HG02884 (cell line): ENCODE measurements around the gene ARPC2.
"Not testable (repeated sequence)": the region's sequence is repeated elsewhere in the genome, so short reads cannot be mapped to it uniquely, and the experiment has no call there.

Experiments used
- ATAC-seq: cut with Tn5 transposase; IDR thresholded peaks from one replicate; pipeline ENCODE4 v1.9.1; 2021; ENCODE audit warnings: mild to moderate bottlenecking, moderate library complexity; ENCODE audit not compliant: unreplicated experiment

The ARPC2 gene

DNA sequence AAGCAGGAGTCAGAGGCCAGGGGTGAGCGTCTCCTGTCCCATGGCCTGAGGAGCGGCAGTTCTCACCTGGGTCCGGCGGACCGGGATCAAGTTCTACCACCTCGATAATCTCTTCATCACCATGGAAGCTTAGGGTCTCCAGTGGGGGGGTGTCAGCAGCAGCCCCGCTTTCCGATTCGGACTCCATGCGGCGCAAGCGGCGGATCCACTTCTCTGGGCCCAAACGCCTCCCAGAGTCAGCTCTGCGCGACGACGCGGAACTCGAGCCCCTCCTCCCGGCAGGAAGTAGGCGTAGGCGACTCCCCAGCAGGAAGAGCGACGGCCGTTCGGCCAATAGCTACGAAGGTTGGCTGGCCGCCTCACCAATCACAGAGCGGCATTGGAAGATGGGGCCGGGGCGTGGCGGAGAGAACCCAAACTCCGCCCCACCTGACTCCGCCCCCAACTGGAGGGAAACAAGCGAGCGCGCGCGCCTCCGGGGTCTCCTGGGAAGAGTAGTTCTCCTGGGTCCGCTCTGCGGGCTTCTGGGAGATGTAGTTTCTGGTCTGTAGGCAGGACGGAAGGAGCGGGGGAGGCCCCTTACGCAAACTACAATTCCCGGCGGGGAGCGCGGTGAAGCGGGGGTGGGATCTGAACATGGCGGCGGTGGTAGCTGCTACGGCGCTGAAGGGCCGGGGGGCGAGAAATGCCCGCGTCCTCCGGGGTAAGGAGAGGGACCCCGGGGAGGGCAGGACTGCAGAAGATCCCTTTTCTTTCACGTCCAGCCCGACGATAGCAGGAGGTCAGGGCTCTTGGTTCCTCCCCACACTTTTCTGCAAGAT lies 53.1 kb downstream of the ARPC2 start, which contains the start of the genes AAMP and PNKD:
TSS of gene AAMP (minus strand) at position 238 of the 821 bp plus-strand sequence. CDS start at position 187, 51 bp downstream.
TSS of gene PNKD (plus strand) at position 620 of the 821 bp plus-strand sequence. CDS start at position 637, 17 bp downstream.
- ATAC-seq = peak; percentile 88

DNA sequence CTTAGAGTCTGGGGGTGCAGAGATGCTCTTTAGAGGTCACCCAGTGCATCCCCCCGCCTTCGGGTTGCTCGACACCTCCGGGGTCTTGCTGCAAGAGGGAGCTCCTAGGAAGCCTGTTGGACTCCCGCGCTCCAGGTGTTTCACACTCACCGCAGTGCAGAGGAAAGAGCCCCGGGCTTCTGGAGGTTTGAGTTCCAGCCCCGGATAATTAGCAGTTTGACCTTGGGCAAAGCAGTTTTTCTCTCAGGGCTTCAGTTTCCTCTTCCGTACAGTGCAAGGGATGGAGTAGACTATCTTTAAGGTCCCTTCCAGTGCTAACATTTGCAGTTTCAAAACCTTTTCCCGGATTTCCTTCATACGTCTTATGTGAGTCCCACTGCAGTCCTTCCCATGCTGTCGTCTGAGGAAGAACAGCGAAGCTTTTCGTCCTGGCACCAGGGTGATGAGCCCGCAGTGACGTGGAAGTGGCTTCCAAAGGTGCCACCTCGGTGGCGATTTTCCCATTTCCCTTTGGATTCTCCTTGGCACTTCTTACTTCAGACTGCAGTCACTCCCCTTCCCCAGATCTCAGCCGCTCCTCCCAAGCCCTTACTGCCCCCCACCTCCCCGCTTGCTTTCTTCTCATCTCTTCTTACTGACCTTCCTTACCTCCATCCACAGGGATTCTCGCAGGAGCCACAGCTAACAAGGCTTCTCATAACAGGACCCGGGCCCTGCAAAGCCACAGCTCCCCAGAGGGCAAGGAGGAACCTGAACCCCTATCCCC lies 53.9 kb downstream of the ARPC2 start:
- no peak for ATAC-seq

DNA sequence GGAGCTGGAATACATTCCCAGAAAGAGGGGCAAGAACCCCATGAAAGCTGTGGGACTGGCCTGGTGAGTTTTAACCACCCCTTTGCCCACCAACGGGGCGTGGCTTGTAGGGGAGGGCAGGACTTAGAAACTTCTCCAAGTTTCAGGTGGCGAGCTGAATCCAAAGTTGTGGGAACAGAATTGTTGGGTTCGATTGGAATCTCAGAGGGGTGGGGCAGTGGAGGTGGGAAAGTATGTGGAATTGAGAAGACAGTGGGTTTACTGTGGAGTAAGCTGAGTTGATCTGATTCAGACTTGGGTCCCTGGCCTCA lies 54.5 kb downstream of the ARPC2 start:
- no peak for ATAC-seq

DNA sequence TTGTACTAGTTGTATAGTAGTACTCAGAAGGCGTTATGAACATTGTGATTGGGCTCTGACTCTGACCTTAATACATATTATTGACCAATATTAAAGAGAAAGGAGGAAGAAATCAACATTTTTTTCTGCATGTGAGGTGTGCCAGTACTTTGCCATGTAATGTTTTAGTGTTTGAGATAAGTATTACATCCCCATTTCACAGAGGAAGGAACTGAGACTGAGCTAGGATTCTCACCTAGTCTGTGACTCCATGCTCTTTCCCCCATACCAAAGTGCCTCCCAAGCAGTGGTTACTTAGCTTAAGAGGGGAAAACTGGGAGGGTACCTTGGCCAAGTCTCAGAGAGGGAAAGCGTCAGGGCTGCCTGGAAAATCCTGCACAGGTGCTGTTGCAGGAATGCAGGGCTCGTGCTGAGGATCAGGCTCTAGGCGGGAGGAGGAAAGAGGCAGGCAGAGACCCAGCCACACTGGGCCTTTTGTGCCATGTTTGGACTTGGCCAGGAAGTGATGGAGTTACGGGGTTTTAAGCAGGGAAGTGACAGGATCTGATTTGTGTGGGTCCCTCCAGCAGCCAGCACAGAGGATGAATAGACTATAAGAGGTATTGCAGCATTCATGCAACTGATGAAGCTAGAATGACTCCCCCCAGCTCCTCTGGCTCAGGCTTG lies 55.0 kb downstream of the ARPC2 start:
- ATAC-seq = no peak

DNA sequence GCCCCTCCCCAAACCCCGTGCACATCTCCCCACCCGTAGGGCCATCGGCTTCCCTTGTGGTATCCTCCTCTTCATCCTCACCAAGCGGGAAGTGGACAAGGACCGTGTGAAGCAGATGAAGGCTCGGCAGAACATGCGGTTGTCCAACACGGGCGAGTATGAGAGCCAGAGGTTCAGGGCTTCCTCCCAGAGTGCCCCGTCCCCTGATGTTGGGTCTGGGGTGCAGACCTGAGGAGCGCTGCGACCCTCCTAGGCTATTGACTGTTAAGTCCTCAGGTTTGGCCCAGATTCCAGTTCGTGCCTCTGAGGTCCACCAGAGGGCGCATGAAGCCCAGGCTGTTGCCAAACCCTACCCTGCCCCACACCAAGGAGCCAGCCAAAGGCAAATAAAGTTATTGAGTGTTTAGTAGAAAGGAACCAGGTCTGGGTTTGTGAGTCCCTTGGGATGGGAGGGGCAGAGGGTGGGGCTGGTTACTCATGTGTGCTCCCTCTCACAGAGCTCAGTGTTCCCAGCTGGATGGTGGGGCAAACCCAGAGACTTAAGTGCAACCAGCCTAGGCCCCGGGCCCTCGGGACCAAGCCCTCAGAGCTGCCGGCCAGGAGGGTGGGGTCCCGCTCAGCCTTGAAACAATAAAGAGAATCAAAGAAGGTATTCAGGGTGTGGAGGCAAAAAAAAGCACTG lies 55.7 kb downstream of the ARPC2 start:
- no peak for ATAC-seq

DNA sequence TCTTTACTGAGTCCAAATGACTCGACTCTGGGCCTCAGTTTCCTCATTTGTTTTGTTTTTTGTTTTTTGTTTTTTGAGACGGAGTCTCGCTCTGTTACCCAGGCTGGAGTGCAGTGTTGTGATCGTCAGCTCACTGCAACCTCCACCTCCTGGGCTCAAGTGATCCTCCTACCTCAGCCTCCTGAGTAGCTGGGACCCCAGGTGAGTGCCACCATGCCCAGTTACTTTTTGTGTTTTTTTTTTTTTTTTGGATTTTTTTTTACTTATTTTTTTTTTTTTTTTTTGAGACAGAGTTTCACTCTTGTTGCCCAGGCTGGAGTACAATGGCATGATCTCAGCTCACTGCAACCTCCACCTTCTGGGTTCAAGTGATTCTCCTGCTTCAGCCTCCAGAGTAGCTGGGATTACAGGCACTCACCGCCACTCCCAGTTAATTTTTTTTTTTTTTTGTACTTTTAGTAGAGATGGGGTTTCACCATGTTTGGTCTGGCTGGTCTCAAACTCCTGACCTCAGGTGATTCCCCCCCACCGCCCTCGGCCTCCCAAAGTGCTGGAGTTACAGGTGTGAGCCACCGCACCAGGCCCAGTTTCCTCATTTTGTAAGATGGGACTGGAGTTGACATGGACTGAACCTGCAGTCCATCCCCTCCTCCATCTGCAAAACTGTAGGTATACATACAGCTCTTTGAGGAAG lies 56.4 kb downstream of the ARPC2 start:
- ATAC-seq = not testable (repeated sequence)

DNA sequence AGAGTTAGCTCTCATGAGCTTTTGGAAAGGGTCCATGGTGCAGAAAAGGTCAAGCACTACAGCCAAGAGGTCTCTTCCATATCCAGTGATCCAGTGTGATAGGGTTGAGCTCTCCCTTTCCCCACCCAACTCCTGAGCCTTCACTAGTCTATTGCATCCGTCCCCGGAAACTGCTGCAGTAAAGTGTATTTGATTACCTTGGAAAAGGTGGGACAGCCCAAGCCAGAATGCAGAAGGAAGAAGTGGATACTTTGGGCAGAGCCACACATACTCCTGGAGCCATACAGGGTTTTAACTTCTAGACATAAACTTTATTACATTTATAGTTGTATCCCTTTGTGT lies 56.9 kb downstream of the ARPC2 start:
- no peak for ATAC-seq

DNA sequence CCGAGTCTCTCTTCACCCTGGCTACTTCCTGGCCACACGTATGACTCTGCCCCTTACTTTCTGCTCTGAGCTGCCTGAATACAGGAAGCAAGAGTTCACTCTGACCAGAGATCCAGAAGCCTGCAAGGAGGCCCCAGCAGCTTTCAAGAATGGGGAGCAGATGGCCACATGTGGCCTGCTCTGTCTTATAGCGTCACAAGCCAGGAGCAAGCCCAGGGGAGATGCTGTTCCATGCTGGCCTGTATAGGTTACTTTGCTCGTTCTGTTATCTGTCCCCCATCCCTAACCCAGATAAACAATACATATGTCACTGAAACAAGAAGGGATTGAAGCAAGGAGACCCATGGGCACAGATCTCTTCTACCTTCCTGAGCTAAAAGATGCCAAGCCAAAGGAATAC lies 57.6 kb downstream of the ARPC2 start:
- no peak for ATAC-seq

DNA sequence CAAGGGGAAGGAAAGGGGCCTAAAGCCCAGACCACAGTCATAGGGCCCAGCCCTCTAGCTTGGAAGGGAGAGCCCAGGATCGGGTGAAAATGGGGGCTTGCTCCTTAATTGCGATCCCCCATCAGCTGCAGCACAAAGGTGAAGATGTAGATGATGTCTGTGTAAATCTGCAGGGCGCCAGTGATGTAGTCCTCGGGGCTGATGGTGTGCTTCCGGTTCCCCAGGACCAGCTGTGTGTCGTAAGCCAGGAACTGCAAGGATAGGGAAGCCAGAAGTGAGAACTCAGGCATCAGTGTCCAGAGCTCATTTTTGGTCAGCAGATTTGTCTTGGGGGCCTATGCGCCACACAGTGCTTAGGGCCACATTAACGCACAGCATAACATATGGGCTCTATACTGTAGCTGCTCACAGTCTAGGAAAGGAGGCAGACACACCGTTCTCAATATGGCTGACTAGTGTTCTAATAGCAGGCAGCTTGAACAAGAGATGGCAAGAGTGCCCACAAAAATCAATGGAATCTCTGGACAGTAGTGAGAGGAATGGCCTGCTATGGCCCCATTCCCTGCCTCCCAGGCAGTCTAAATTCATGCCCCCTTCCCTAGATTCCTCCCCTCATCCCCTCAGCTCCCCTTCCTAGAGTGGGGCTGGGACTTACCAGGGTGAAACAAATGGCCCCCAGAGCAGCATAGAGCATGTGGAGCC lies 58.5 kb downstream of the ARPC2 start:
- no peak for ATAC-seq

DNA sequence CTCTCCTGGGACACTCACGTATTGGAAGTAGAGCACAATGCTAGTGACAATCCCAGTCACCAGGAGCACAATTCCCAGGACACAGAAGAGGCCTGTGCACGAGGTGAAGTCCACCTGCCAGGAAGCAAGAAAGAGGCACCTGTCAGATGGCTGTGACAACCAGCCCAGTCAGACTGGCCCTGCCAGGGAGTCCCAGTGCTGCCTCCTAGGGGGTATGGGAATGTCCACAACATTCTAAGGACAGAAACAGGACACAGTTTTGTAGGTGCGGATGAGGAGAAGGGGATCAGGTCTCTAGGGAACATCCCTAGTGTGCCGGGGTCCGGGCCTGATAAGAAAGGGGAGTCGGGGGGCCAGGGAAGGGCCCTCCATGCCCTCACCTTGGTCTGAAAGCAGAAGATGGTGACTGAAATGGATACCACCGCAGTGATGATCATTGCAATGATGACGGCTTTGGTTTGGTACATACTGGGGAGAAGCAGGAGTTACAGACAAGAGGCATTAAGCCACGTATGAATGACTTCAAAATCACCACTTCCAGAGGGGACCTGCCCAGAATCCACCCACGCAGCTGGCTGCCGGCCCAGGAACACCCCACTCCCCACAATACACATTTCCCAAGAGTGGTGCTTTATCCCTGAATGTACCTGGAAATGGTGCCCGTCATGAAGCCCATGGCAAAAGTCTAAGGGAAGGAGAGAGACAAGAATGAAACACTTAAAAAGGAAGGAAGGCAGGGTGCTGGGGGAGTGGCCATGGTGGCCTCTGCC lies 60.2 kb downstream of the ARPC2 start:
- no peak for ATAC-seq

DNA sequence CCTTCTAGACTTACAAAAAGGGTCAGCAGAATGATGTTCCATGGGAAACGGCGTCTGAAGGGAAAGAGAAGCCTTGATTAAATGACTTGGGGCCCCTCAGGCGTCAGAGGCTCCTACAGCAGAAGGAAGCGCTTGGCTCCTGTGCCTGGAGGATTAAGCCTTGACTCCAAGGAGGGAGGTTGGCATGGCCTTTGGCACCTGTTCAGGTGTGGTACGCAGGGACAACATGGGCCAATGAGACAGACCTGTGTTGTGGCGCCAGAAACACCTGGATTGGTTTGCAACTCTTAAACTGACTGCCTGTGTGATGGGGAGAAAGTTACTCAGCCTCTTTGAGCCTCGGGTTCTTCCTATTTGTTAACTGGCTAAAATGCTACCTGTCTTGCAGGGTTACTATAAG lies 60.9 kb downstream of the ARPC2 start:
- ATAC-seq = no peak

DNA sequence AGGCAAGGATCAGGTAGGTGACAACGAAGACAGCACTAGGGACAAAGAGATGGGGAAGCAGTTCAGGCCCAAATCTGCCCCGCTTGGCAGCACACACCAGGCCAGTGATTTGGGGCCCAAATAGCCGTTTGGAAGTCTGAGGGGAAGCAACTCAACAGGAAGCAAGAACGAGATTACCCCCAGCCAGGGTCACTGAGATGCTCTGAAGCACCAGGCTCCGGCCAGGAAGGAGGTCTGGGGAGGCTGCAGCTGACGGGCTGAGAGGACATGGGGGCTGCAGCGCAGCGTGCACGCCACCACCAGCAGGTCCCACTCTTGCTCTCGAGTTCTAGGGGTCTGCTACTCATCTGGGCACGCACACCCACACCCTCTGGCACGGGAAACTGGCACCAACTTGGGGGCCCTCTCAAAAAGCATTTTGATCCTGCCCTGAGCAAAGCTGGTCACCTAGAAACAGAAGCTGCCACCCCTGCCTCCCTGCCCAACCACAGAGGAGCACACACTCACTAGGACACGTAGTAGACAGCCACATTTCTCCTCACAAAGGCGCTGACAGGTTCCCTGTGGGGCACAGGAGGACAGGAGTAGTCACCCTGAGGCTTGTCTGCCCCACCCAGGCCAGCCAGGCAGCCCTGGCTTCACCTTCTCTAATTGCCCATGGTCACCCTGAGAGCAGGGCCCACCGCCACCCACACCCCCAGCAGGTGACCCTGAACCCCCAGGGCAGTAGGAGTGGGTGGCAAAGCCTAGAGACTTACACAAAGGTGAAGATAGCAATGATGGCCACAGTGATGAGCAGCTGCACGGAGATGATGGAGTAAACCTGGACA lies 61.8 kb downstream of the ARPC2 start:
- no peak for ATAC-seq

DNA sequence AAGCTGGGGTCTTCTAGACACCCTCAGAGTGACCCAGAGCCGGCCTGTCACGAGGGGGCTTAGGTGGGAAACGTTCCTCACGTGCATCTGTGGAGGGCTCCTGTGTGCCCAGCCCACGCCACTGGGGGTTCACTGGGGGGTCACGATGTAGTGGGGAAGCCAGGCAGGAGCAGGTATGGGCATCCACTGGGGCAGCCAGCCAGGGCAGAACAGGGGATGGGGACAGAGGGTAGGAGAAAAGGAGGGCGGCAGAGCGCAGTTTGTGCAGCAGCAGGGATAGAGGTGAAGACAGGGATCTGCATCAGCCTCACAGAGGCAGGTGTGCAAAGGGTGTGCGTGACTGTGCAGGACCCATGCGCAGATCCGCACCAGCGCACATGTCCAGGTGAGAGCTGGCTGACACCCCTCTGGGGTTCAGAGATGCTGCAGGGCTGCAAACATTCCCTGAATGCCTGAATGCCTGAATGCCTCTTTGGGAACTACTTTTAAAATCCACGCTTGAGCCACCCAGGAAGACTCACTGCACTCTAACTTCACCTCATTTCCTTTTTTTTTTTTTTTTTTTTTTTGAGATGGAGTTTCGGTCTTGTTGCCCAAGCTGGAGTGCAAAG lies 63.4 kb downstream of the ARPC2 start:
- ATAC-seq = no peak

DNA sequence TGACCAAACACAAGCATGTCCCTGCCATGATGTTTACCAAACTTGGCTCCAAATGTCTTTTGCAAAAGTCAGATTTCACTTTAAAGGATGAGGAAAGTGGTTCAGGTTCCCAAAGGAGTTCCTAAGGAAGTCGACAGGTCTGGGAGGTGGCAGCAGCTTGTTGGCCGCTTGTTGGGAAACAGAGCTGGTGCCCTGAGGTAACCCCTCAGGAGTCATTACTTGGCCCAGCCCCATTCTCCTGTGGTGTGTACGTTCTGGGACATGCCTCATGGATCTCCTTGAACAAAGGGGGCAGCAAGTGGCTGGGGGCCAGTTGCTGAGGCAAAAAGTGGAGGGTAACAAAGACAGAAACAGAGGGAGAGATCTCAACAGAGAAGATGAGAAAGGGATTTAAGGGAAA lies 64.5 kb downstream of the ARPC2 start:
- no peak for ATAC-seq

DNA sequence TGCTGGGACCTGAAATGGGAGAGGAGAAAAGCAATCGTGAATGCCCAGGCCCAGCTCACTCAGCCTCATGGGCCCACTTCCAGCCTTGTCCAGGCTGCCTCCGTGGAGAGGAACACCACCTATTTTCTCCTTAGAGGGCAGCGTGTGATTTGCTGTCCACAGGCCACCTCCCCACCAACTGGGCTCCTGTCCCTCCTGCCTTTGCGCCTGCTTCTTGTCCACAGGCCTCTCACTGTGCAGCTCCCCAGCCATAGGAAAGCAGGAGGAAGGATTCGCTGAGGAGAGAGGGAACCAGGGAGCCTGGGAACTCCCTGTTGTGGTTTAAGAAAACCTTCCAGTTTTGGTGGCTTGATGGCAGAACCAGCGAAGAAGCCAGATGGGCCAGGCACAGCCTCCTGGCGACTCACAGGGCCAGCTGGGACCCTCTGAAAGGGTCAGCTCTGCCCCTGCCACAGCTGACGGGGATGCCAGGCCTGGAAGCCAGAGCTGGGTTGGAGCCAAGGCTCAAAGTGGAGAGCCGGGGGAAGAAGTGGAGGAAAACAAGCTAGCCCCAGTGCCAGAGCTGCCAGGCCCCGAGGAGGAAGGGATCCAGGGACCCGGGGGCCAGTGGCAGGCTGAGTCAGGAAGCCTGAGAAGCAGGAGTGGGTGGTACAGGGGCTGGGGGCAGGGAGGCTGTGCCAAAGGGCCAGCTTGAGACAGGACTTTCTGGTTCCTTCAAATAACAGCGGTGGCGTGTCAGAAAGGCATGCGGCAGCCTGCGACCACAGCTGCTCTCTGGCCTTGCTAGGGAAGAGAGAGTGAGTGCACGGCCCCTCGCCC lies 65.4 kb downstream of the ARPC2 start:
- ATAC-seq = no peak

DNA sequence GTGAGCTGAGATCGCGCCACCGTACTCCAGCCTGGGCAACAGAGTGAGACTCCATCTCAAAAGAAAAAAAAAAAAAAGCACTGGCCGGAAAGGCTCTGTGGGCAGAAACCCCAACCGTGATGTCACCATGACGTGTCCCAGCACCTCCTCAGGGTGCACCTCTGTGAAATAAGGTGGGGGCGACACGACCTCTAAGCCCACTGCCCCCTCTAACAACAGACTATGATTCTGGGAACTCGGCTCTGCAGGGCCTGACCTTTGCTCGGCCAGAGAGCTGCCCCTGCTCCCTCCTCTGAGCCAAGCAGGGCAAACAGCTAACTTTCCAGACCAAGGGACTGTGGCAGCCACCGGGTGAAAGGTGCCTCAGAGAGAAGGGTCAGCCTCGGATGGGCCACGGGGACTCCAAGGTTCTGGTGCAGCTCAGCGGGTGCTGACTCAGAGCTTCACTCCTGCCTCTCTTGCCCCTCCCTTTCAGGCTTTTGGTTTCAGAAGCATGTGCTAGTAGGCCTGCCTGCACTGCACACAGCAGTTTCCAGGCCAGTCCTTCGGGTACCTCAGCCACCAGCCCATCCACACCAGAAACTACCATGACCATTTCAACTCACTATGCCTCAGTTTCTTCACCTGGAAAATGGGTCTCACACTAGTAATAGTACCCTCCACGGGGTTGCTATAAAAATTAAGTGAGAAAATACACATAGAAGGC lies 67.3 kb downstream of the ARPC2 start:
- ATAC-seq = peak; percentile 56

DNA sequence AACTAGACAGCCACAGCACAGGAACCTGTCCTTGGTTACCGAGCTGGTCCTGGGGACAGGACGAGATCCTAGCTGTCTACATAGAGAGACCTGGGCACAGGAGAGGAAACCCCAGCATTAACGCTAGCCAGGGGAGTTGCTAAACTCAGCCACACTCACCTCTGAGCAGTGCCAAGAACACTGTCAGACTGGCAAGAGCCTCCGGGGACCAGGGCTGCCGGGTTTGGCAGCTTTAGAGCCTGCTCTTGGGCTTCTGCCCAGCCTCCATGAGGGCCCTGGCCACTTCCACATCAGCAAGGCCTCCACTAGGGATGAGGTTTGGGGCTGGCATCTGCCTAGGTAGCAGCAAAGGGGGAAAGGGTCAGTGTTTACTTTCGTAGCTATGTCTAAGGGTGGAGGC lies 68.6 kb downstream of the ARPC2 start:
- ATAC-seq = no peak
